OCI-M1 (cell line): Measurements from ENCODE around the gene CADPS2.
A peak's percentile ranks its signal among the peaks of the same experiment; 100 is the strongest.
"Not testable (repeated sequence)": the region's sequence is repeated elsewhere in the genome, so short reads cannot be mapped to it uniquely, and the experiment has no call there.

ENCODE experiments used
- DNase-seq: peaks from one replicate; lab custom pipeline; 2025; lab: John Stamatoyannopoulos, UW

CADPS2 gene

GRCh38 chr7:122673951-122674350, 212.3 kb downstream of the CADPS2 start:
- no peak for DNase-seq

- DNase-seq = no peak
Observed at GRCh38 chr7:122672536-122672935, 213.7 kb downstream of the CADPS2 start.

- DNase-seq = no peak
Observed at GRCh38 chr7:122663733-122664132, 222.5 kb downstream of the CADPS2 start.

- DNase-seq = no peak
Observed at GRCh38 chr7:122658856-122659255, 227.4 kb downstream of the CADPS2 start.

- no peak for DNase-seq
Observed at GRCh38 chr7:122653685-122654084, 232.6 kb downstream of the CADPS2 start.

GRCh38 chr7:122652876-122653275, 233.4 kb downstream of the CADPS2 start:
- no peak for DNase-seq

GRCh38 chr7:122651451-122651850, 234.8 kb downstream of the CADPS2 start:
- DNase-seq = no peak

- no peak for DNase-seq
Observed at GRCh38 chr7:122643250-122643649, 243.0 kb downstream of the CADPS2 start.

- no peak for DNase-seq
Observed at GRCh38 chr7:122638459-122638858, 247.8 kb downstream of the CADPS2 start.

GRCh38 chr7:122637784-122638183, 248.5 kb downstream of the CADPS2 start:
- no peak for DNase-seq

GRCh38 chr7:122635481-122635880, 250.8 kb downstream of the CADPS2 start:
- DNase-seq = not testable (repeated sequence)

- DNase-seq = peak; percentile 6
Observed at GRCh38 chr7:122633472-122633871, 252.8 kb downstream of the CADPS2 start.

- DNase-seq = no peak
Observed at GRCh38 chr7:122632238-122632637, 254.0 kb downstream of the CADPS2 start.

GRCh38 chr7:122629412-122629953, 256.8 kb downstream of the CADPS2 start:
- no peak for DNase-seq

- no peak for DNase-seq
Observed at GRCh38 chr7:122628651-122629411, 257.4 kb downstream of the CADPS2 start.

- DNase-seq = no peak
Observed at GRCh38 chr7:122626785-122627184, 259.5 kb downstream of the CADPS2 start.

- DNase-seq = no peak
Observed at GRCh38 chr7:122622682-122623081, 263.6 kb downstream of the CADPS2 start.

GRCh38 chr7:122619664-122620063, 266.6 kb downstream of the CADPS2 start:
- no peak for DNase-seq

- DNase-seq = no peak
Observed at GRCh38 chr7:122618585-122619189, 267.6 kb downstream of the CADPS2 start.

GRCh38 chr7:122616951-122617350, 269.3 kb downstream of the CADPS2 start:
- DNase-seq = no peak

GRCh38 chr7:122605929-122606328, 280.3 kb downstream of the CADPS2 start:
- DNase-seq = no peak

- no peak for DNase-seq
Observed at GRCh38 chr7:122604251-122604650, 282.0 kb downstream of the CADPS2 start.

GRCh38 chr7:122602800-122603199, 283.5 kb downstream of the CADPS2 start:
- DNase-seq = no peak
